NCI-H446 (cell line): ENCODE results near the gene ZP1.

Experiments used
- DNase-seq, 2 experiments: peaks; one replicate each; lab custom pipeline; 2025; lab: John Stamatoyannopoulos, UW

ZP1 gene

DNA sequence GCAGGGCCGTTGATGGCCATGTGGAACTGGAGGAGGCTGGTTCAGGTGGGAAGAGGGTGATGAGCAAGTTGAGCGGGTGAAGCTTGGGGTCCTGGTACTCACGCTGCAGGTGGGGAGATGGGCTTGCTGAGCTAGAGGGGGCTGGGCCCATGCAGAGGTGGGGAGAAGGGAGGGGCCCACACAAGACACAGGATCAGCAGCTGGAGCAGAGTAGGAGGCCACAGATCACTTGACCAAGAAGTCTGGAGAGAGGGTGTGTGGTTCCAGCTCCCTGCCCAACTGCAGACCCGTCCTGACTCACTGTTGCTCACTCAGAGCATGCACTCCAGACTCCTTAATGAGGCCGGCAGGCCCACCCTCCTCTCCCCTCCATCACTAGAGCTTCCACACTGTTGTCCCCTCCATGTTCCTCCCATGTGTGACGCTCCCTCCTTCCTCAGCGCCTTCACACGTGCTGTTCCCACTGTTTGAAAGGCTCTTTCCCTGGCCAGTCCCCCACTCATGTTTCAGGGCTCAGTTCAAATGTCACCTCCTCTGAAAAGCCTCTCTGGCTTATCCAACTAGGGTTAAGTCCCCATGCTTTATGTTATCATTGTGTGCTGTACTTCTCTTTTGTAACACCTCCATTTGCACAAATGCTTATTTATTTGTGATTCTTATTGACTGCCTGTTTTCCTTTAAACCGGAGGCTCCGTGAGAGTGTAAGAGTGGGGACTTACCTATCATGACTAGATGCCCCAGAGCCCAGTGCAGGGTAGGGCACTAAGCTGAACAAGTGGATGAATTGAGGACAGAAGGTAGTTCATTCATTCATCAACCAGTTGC lies 23.1 kb upstream of the ZP1 start:
- DNase-seq, result no peak

DNA sequence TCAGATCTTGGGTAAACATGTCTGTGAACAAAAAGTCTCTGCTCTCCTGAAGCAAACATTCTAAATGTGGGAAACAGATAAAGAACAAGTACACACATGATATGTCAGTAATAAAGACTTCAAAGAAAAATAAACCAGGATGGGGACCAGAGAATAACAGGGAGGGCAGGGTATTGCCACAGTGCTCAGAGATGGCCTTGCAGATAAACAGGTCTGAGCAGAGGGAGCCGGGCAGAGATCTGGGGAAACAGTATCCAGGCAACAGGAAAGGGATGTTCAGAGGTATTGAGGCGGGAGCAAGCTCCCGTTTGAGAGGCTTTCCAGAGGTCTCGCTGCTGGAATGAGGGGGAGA lies 22.5 kb upstream of the ZP1 start:
- no peak for DNase-seq

DNA sequence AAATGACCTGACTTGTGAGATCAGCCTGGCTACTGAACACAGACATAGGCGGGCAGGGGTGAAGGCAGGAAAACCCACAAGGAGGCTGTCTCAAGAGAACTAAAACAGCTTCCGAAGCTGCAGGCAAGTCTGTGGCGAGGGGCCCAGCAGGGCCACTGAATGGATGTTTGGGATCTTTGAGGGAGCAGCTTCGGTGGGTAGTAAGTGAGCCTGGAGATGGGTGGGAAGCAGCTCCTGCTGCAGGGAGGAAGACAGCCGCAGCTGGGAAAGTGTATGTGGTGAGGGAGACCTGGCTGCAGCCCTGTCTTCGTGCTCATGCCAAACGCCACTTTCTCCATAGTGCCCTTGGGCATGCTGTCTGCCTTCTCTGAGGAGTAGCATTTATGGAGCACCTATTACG lies 22.0 kb upstream of the ZP1 start:
- no peak for DNase-seq

DNA sequence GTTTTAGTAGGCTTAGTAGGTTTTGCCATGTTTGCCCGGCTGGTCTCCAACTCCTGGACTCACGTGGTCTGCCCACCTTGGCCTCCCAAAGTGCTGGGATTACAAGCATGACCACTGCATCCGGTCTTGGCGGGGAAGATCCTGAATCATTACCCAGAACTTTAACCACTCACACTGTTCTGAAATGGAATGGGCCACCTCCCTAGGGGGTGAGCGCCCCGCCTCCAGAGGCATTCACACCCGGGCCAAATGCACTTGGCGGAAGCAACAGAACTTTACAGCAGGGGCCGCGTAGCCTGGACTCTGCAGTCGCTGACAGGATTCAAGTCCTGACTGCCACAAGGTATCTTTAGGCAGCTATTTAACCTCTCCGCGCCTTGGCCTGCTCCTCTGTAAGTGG lies 20.1 kb upstream of the ZP1 start:
- no peak for DNase-seq

DNA sequence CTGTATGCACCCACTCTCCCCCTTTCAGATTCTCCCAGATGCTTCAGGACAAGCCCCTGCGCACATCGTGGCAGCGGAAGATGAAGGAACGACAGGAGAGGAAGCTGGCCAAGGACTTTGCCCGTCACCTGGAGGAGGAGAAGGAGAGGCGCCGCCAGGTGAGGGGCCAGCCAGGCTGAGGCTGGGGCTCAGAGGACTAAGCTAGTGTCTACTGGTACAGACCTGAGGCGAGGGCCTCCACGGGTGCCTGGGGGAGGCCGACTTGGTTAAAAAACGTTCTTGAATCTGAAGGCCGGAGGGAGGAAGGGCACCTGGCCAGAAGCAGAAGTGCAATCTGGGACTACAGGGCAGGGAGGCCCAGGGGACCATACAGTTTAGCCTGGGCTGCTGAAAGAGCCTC lies 19.4 kb upstream of the ZP1 start:
- DNase-seq, result no peak

DNA sequence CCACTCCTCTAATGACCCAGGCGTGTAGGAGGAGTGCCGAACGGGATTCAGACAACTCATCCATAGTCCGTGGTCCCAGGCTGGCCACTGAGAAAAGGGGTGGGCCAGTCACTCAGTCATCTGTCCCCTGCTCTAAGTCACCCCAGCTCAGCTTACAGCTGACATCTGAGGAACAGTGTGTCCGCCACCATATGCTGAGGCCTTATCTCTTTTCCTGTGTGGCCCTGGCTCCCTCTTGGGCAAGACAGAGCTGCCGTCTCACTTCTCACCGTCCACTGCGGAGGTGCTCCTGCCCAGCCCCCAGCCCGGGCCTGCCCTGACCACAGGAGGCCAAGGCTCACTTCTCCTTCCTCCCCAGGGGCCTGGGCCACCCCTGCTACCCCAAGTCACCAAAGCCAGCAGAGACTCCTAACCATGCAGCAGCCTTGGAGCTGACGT lies 18.6 kb upstream of the ZP1 start:
- DNase-seq, result no peak

DNA sequence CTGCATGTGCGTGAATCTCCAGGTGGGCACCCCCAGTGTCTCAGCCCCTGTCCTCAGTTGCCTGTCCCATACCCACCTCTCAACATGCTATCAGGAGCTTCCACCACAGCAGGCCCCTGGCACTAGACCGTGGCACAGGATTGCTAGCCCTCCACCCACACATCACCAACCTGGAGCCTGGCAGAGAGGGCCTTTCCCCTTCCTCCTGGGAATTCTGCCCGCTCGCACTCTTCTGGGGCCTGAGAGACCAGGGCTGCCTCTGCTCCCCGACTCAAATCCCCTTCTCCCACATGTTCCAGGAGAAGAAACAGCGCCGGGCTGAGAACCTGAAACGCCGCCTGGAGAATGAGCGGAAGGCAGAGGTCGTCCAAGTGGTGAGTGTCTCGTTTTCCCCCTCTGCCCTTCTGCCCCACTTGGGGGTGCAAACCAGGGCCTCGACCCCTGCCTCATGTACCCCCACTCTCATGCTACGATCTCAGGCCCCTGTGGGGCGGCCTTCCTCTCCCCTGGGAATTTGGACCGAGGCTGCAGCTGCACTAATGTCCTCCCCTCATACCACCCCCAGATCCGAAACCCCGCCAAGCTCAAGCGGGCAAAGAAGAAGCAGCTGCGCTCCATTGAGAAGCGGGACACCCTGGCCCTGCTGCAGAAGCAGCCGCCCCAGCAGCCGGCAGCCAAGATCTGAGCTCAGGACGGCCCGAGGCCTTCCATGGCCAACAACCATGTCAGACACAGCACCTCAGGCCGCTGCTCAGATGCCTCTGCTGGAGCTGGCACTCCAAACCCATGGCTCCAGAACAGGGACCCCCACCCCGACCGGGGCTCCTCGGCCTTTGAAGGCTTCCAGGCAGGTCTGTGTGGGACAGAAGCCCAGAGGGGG lies 17.5 kb upstream of the ZP1 start:
- no peak for DNase-seq

DNA sequence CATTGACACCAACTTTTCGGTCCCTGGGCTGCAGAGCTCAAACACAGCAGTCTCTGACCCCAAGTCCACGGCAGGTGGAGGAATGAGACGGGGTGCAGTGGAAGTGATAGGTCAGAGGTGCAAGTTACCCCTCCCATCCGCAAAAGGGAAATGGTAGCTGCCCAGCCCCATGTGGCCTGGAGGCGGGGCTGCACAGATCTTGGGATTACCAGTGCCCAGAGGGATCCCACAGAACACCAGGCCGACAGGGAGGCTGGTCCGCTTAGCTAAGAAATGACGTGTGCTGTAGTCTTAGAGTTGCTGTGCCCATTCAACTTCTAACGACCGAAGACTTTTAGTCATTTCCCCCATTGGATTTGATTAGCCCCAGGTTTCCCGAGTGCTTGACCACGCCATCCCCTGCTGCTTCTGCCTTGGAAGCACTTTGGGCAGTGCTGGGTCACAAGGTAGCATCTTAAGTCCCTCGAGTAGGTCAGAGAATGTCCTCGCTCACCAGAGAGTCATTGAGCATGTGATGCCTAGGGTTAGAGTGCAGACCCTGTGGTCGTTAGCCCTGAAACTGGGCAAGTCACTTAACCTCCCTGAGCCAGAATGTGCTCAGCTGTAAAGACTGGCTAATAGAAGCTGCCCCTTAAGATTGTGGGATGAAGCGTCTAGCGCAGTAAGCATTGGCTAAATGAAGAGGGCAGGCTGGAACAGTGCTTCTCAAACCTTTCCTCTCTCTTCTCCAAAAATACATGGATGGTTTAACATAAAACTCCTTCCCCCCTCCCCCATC lies 15.8 kb upstream of the ZP1 start:
- no peak for DNase-seq

DNA sequence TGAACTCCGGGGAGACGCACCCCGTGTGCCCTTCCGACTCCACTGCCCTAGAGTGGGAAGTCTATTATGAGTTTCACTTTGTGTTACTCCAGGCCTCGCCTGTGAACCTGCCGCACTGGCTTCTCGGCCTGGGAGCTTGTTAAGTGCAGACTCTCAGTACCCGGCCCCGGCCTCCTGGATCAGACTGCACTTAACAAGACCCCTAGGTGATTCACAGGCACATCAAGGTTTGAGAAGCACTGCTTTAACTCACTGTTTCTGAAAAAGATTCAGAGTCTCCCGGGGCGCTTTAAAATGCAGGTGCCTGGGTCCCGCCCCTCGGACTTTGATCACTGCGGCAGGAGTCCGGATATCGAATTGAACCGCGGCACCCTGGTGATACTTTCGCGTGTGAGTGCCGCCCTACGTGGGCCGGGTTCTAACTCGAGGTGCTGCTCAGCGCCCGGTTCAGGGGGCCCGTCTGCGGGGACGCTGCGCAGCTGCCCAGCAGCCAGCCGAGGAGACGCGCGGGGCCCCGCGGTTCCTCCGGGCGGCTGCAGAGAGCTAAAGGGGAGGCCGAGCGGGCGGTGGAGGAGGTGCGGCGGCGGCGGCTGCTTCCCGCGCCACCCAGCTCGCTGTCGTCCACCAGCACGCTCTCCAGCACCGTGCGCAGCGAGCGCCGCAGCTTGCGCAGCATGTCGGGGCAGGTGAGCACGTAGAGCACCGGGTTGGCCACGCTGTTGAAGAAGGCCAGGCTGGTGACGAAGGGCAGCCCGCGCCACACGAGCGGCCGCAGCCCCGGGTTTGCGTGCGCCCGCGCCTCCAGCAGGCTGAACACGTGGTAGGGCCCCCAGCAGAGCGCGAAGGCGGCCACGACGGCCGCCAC lies 15.0 kb upstream of the ZP1 start:
- no peak for DNase-seq

DNA sequence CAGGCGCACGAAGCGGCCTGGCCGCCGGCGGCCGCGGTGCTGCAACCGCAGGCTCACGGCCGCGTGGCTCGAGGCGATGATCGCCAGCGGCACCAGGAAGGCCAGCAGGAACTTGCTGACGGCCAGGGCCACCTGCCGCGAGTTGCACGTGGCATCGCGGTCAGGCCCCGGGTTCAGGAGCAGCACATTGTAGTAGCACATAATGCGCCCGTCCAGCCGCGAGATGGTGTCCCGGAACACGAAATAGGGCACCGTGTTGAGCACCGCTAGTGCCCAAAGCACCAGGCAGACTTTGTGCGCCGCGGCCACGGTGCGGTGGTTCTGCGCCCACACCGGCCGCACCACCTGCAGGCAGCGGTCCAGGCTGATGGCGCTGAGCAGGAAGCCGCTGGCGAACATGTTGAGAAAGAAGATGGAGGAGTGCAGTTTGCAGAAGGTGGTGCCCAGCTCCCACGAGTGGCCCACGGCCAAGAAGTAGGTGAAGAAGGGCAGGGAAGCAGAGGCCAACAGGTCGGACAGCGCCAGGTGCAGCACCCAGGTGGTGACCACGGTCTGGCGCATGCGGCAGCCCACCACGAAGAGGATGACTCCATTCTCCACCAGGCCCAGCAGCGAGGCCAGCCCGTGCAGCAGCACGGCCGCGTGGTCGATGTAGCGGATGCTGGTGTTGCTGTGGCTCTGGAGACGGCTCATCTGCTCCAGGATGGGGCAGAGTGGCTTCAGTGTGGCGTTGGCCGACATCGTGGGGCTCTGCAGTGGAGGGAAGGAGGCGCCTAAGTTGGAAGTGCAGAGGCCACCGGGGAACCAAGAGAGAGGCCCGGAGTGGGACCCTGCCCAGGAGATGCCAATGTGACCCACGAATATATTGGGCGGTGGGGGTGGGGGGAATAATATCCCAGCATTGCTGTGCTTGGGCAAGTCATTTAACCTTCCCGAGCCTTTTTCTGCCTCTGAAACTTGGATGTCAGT lies 14.1 kb upstream of the ZP1 start:
- DNase-seq, result no peak

DNA sequence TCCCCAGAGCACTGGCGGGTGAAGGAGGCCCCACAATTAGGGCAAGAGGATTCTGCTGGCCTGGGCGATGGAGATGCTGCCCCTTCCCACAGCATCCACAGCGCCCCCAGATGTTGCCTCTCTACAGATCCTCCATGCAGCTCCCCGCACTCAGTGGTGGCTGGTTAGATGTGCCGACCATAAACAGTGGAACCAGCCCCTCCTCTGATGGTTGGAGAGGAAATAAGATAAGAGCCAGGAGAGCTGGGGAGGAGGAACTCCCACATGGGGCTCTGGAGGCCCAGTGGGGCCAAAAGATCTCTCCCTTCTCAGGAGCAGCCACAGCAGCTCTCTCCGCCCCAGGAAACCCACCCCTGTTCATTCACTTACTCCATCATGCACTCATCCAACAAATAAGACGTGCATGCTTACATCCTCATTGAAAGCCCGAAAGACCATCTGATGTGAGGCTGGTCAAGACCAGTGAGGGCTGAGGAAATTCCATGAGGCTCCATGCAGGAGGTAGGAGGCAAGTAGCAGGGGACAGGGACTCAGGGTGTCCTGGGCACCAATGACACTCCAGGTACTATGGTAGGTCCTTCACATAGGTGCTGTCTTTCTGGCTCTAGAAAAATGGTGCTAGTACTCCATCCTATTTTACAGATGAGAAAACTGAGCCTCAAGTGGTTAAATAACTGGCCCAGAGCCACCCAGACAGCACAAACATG lies 13.0 kb upstream of the ZP1 start:
- DNase-seq, result no peak

DNA sequence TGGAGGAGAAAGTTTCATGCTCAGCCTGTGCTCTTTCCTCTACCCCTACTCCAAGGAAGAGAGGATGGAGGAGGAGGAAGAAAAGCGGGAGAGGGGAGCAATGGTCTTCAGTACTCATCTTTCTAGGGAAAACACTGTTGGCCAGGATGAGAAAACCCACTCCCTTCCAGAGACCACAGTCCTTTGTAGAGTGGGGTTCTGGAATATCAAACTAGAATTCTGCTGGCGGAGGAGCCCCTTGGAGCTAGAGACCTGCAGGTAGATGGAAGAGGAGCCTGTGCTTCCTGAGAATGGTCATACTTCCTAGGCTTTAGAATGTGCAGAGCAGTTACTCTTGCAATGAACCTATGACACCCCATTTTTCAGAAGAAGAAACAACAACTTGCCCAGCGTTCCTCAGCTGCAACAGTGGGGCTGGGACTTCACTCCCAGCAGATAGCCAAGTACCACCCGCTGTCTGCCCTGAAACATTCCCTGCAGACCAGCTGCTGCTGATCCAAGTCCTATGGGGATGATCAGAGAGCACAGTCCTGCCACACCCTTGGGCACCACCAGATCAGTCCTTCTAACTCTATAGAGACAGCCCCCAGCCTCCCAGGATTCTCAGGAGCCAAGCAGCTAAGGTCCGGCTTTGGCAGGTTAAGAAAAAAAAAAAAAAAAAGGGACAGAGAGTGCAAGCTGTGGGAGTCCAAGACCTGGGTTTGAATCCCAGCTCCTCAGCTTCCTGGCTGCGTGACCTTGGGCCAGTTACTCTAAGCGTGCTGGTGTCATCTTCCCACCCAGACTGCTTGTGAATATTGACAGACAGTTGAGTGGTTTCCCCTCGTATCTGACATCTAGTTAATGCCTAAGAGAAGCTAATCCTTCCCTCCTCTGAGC lies 12.3 kb upstream of the ZP1 start:
- no peak for DNase-seq

DNA sequence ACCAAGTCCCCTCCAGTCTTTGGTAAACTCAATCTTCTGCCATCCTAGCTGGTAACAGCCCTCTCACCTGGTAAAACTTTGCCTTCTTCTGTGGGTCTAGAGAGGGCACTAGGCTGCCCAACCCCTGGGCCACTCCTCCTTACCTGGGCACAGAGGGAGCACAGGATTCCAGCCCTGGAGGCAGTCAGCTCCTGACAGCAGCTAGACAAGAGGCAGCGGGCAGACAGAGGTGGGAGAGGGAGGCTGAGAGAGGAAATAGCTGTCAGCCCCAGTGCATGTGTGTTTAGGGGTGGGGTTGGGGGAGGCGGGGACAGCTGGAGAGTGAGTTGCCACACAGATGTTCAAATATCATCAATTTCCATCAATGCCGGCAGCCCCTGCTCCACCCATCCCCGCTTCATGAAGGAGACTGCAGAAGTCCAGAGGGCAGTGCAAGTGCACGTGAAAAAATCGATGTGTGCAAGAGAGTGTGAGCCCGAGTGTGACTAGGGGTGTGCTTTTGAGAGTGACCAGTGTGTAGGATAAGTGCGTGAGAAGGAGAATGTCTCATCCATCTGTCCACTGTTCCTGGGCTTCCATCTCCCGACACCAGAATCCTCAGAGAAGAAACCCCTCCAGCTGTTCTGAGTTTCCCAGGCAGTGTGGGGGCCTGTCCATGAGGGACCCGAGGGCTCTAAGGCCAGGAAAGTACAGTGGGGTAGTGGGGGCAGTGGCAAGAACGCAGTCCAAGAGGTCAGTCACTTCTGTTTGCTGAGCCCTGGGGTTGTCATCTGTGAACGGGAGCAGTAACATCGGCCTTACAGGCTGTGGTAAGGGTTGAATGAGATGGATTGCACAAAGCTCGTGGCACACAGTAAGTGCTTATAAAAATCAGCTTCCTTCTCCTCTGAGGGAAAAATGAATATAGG lies 11.4 kb upstream of the ZP1 start, which contains the start of gene PTGDR2:
PTGDR2 (minus strand) TSS at position 225 of the 908 bp plus-strand sequence. CDS start 2,228 bp downstream, outside the sequence.
- DNase-seq, result no peak

DNA sequence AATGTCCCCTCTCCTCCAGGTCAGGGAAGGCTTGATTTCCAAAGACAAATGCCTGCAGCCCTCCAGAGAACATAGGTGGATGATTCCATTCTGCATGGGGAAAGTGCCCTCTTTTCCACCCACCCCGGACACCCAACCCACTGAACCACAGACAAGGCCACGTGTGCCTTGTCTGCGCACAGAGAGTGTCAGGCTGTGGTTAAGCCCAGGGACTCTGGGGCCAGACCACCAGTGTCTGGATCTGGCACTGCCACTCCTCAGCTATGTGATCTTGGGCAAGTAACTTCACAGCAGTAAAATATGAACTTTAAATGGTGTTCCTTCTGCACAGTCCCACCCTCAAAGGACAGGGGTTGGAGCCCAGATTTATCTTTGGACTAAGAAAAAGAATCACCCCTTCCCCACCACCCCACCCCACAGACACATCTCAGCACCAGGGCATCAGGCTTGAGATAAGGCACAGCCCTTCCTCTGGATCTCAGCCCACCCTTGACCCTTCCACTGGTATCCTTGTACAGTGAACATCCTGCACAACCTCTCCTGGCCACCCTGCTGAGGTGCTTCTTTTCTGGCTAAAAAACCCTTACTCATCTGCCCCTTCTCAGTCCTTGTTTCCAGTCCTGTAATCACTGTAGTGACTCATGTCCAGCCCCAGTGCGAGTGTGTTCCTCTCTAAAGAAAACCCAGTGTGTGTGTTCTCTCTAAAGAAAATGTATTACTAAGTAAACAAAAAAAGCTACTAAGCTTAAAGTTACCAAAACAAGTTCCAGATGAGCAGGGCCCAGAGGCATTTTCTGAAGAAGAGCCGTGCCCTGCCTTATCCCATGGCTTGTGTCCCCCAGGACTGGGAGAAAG lies 9.7 kb upstream of the ZP1 start:
- DNase-seq, result no peak

DNA sequence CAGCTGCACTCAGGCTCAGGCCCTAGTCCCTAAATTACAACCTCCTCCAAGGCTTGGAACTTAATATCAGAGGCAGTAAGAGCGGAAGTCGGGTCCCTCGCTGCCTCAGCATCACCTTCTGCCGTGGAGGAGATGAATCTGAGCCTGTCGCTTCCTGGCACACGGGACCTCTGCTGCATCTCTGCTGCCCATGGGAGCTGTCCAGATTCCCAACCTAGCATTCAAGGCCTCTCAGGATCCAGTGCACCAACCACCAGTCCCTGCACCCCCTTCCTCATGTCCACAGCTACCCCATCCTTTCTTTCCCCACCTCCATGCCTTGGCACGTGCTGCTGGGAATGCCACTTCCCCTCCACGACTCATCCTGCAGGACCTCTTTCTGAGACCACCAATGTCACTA lies 9.1 kb upstream of the ZP1 start:
- DNase-seq, result no peak

DNA sequence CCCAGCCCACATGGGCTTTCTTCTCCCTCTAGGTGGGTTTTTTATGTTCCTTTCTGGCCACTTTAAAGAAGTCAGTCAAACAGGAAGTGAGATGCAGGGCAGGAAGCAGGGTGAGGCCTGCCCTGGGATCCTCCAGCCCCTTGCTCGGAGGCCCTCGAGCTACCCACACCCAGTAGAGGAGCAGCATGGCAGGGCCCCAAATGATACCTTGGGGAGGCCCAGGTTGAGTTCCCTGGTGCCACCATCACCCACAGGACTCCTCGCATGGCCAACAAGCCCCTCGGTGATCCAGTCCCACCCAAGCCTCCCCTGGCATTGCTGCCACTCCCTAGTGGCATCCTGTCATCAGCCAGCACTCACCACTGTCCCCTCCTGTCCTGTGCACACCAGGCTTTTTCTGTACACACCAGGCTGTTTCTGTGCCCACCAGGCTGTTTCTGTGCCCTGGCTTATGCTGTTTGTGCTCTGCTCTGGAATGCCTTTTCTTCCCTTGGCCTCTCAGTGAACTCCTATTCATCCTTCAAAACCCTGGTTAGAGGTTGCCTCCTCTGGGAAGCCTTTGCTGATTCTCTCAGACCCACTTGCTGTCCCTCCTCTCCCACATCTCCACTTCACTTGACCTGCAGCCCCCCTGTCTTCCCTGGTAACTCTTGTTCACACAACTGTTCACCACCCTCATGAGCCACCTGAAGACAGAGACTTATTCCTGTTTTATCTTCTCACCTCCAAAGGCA lies 8.4 kb upstream of the ZP1 start:
- no peak for DNase-seq
